NCI-H460 (cell line): ENCODE data around the gene LEMD3. TPM values are rescaled to one million over a fixed set of nuclear protein-coding genes. Genes with fewer than 3 reads are reported as not detected.

ENCODE experiments used
- DNase-seq: peaks from one replicate; pipeline ENCODE4 v3.0.0-alpha.2; 2016; ENCODE audit warnings: low read depth; ENCODE audit errors: extremely low read depth
- total RNA-seq: library from RNA; depleted of rRNA; stranded (reverse); fragments of >200 nt; shearing (Covaris generic); gene quantifications from 2 replicates; pipeline ENCODE4 v1.2.3, GENCODE V29; 2014

LEMD3 gene
- total RNA-seq, 1 experiment from 2014 or later = 19.7 TPM

DNA sequence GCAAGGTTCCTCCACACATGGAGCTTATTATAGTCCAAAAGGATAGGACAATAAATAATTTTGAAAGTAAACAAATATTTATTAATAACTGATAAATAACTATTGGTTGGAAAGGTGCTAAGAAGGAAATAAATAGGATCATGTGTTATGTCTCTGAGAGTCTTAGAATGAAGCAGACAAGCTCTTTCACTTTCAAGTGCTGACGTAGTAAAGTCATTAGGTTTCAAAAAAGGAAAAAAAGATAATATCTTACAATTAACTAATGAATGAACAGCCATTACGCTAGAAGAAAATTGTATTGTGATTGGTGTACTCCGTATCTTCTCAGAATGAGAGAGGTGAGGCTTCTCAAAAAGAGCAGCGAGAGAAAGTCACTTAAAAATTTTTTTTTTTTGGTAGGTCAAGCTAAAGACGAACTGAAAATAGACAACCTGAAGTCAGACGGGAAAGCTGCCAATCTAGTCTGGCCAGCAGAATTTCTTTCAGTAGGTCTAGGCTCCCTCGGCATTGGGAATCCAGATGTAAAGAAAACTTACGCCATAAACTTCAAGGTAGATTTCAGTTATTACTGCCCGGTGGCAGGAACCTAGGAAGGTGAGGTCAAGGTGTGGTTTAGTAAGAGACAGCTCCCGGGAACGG is 583 bp upstream of the LEMD3 start:
- no peak for DNase-seq

DNA sequence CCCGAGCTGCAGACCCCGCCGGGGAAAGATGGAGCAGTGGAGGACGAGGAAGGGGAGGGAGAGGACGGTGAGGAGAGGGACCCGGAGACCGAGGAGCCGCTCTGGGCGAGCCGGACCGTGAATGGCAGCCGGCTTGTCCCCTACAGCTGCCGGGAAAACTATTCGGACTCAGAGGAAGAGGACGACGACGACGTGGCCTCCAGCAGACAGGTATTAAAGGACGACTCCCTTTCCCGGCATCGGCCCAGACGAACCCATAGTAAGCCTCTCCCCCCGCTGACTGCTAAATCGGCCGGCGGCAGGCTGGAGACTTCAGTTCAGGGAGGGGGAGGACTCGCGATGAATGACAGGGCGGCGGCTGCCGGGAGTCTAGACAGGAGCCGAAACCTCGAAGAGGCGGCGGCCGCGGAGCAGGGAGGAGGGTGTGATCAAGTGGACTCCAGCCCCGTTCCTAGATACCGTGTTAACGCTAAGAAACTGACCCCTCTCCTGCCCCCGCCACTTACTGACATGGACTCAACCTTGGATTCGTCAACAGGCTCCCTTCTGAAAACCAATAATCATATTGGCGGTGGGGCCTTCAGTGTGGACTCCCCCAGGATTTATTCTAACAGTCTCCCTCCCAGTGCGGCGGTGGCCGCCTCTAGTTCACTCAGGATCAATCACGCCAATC is 962 bp downstream of the LEMD3 start:
- DNase-seq = peak; percentile 27

GRCh38 chr12:65171073-65171472 is 1.7 kb downstream of the LEMD3 start:
- DNase-seq = no peak

- DNase-seq = no peak
Measured at GRCh38 chr12:65171870-65172269, 2.5 kb downstream of the LEMD3 start.

DNA sequence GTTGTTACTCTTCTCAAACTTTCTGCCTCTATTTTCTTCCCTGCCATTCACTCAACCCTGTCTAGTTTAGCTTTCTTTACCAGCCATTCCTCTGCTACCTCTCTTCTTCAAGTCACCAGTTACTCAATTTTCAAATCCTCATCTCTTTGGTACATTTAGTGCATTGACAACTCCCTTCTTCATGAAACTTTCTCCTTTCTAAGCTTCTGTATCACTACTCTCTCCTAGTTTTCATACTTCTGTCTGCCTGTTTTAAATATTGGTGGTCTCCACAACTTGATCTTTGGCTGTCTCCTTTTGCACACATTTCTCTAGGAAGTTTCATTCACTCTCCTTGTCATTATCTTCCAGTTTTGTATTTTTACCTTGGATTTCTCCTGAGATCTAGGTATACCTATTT is 6.0 kb downstream of the LEMD3 start:
- no peak for DNase-seq

GRCh38 chr12:65182012-65182739 is 12.8 kb downstream of the LEMD3 start:
- no peak for DNase-seq

DNA sequence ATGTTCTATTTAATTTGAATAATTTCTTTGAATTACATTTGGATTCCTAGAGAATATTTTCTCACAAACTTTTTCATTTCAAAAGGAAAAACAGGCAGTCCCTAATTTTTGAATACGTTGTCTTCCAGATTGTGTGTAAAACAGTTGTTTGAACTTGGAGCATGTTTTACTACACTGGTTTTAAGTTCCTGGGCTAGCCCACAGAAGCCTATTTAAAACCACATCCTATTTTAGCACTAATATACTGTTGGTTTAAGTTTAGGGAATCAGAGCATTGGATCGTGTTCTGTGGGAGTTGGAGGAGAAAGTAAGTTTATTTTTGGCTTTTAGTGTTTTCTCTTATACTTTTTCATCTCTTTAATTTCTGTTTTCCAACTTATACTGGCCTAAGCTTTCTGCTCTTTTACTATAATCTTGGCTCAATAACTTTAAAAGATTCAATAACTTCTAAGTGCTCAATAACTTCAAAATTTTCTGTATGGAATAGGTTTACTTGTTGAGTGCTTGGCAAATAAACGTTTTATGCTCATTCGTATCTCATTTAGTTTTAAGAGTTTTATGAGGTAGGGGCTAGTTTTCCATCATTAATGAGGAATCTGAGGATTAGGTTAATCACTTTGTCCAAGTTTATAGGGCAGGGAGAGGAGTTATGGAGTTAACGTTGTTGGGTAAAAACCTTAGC is 14.9 kb downstream of the LEMD3 start:
- DNase-seq = no peak

DNA sequence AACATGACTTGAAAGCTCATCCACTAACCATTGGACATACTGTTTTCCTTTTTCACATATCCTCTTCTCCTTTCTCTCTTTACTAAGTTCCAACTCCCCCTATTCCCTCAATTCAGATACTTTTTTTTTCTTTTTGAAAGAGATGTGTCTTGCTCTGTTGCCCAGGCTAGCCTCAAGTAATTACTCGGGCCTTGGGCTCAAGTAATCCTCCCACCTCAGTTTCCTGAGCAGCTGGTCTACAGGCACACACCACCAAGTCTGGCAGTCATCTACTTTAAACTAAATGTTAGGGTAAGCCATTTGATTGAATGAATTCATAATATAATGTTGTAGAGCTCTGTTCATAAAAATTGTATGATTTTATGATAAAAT is 15.5 kb downstream of the LEMD3 start:
- no peak for DNase-seq

- DNase-seq = no peak
Measured at GRCh38 chr12:65187665-65188064, 18.3 kb downstream of the LEMD3 start.

DNA sequence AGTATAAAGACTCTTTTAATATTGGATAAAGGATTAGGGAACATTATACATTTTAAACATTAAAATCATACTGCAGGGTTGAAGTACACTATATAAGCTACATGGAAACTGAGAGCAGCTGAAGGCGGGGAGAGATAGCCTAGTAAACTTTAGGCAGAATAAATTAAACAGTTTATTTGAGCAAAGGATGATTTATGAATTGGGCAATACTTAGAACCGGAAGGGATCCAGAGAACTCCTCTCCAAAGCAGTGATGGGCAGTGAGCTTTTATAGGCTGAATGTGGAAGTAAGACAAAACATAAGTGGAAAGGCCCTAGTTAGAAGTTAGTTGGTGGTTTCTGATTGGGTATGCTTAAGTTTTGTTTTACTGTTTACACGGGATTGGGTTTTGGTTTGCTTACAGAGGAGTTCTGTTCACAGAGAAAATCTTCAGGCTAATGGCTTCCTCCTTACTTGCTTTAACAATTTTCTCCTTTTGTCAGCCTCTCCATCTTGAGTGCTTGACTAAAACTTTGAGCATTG is 18.9 kb downstream of the LEMD3 start:
- DNase-seq = no peak

- no peak for DNase-seq
Measured at GRCh38 chr12:65189028-65189718, 19.8 kb downstream of the LEMD3 start.

GRCh38 chr12:65192963-65193516 is 23.7 kb downstream of the LEMD3 start:
- DNase-seq = no peak

- DNase-seq = no peak
Measured at GRCh38 chr12:65194949-65195348, 25.6 kb downstream of the LEMD3 start.

DNA sequence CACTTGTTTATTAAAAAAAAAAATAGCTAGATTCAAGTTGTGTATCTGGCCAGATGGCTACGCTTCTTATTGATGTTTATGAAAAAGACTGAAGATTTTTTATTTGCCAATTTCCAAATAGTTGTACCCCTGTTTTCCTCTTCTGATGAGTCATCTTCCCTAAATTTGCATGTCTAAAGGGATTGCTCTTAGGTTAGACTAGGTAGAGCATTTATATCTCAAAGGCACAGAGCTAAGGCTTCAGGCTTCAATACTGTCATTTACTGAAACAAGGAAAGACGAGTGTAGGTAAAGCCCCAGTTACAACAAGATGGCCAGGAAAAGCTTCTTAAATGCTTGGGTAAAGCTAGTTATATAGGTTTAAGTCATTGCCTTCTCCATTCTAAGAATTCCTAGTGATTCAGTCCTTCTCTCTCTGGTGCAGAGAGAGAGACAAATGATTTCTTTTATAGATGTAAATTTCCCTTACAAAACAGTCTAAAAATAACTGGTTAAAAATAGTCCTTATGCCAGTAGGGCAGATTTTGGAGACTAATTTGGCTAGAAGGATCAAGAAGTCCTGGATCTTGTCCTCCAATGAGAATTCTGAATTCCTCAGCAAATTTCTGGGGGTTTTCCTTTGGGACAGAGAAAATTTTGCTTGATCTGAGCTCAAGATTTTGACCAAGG is 26.1 kb downstream of the LEMD3 start:
- DNase-seq = no peak

- DNase-seq = no peak
Measured at GRCh38 chr12:65196762-65197567, 27.6 kb downstream of the LEMD3 start.

GRCh38 chr12:65199604-65200003 is 30.2 kb downstream of the LEMD3 start:
- no peak for DNase-seq

DNA sequence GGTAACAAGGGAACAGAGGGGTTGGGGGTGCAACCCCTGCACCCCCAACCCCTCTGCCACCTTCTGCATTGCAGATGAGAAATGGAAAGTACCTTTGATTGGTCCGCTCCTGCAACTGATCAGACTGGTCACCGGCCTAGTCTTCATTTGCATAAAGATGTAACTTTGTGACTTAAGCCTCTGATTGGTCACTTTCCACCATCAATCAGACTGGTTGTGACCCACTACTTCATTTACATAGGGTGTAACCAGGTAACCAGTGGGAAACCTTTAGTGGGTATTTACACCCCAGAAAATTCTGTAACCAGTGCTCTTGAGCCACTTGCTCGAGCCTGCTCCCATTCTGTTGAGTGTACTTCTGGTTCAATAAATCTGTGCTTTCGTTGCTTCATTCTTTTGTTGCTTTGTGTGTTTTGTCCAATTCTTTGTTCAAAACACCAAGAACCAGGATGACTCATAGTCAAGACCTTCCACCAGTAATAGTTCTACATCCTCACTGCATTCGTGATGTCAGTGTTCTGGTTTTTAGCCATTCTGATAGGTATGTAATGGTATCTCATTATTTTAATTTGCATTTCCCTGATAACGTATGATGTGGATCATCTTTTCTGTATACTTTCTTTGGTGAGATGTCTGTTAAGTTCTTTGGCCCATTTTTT is 30.8 kb downstream of the LEMD3 start:
- DNase-seq = no peak

DNA sequence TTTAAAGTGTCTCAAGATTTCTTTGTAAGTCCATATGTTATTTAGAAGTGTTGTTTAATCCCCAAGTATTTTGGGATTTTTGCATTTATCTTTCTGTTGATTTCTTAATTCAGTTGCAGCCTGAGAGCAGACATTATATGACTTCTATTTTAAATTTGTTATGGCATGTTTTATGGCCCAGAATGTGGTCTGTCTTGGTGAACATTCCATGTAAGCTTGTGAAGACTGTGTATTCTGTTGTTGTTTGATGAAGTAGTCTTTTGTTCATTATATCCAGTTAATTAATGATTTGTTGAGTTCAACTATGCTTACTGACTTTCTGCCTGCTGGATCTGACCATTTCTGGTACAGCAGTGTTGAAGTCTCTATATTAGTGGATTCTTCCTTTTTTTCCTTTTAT is 34.0 kb downstream of the LEMD3 start:
- no peak for DNase-seq
